SKM-1 (cell line): ENCODE results near the gene RNF215.
"Not testable (repeated sequence)": the region's sequence is repeated elsewhere in the genome, so short reads cannot be mapped to it uniquely, and the experiment has no call there.

Experiments used
- DNase-seq: peaks from one replicate; lab custom pipeline; 2025; ENCODE audit not compliant: unreplicated experiment; lab: John Stamatoyannopoulos, UW

Gene RNF215

GRCh38 chr22:30421695-30422480 lies 34.7 kb upstream of the RNF215 start:
- DNase-seq, result no peak

GRCh38 chr22:30420347-30421125 lies 33.3 kb upstream of the RNF215 start:
- DNase-seq, result no peak

- DNase-seq, result no peak
Measured at GRCh38 chr22:30416837-30417236, 29.6 kb upstream of the RNF215 start.

- no peak for DNase-seq
Measured at GRCh38 chr22:30416403-30416802, 29.2 kb upstream of the RNF215 start.

- DNase-seq, result no peak
Measured at GRCh38 chr22:30414525-30415047, 27.4 kb upstream of the RNF215 start.

GRCh38 chr22:30413745-30414524 lies 26.7 kb upstream of the RNF215 start:
- DNase-seq, result no peak

GRCh38 chr22:30413001-30413400 lies 25.8 kb upstream of the RNF215 start:
- DNase-seq, result no peak

- DNase-seq, result no peak
Measured at GRCh38 chr22:30411780-30412179, 24.6 kb upstream of the RNF215 start.

- no peak for DNase-seq
Measured at GRCh38 chr22:30408388-30409102, 21.3 kb upstream of the RNF215 start.

- no peak for DNase-seq
Measured at GRCh38 chr22:30406400-30406799, 19.2 kb upstream of the RNF215 start.

- DNase-seq, result no peak
Measured at GRCh38 chr22:30405731-30406130, 18.5 kb upstream of the RNF215 start.

- no peak for DNase-seq
Measured at GRCh38 chr22:30404307-30404706, 17.1 kb upstream of the RNF215 start.

GRCh38 chr22:30402766-30403104 lies 15.5 kb upstream of the RNF215 start:
- not testable (repeated sequence) for DNase-seq

- no peak for DNase-seq
Measured at GRCh38 chr22:30402028-30402765, 15.0 kb upstream of the RNF215 start.

- DNase-seq, result not testable (repeated sequence)
Measured at GRCh38 chr22:30401024-30401423, 13.8 kb upstream of the RNF215 start.

- no peak for DNase-seq
Measured at GRCh38 chr22:30400159-30400558, 12.9 kb upstream of the RNF215 start.

GRCh38 chr22:30399718-30400117 lies 12.5 kb upstream of the RNF215 start:
- DNase-seq, result no peak

GRCh38 chr22:30398685-30399680 lies 11.8 kb upstream of the RNF215 start:
- DNase-seq, result no peak
